GM21390 (cell line): ENCODE results near the gene EFHD1.
"Not testable (repeated sequence)": the region's sequence is repeated elsewhere in the genome, so short reads cannot be mapped to it uniquely, and the experiment has no call there.

Experiments
- ATAC-seq: cut with Tn5 transposase; IDR thresholded peaks from one replicate; pipeline ENCODE4 v1.9.1; 2021; ENCODE audit not compliant: unreplicated experiment

The EFHD1 gene

GRCh38 chr2:232615339-232615738 is 18.1 kb upstream of the EFHD1 start:
- ATAC-seq = no peak

GRCh38 chr2:232621186-232621585 is 12.2 kb upstream of the EFHD1 start:
- ATAC-seq = no peak

- ATAC-seq = no peak
Measured at GRCh38 chr2:232622563-232622962, 10.8 kb upstream of the EFHD1 start.

GRCh38 chr2:232623768-232624765 is 9.3 kb upstream of the EFHD1 start:
- ATAC-seq = no peak

GRCh38 chr2:232626584-232626983 is 6.8 kb upstream of the EFHD1 start:
- ATAC-seq = no peak

- no peak for ATAC-seq
Measured at GRCh38 chr2:232628466-232629128, 4.8 kb upstream of the EFHD1 start.

GRCh38 chr2:232629129-232629475 is 4.3 kb upstream of the EFHD1 start:
- ATAC-seq = no peak

GRCh38 chr2:232632229-232632903 is 1.0 kb upstream of the EFHD1 start:
- no peak for ATAC-seq

- ATAC-seq = no peak
Measured at GRCh38 chr2:232632904-232633412, 446 bp upstream of the EFHD1 start.

- ATAC-seq = no peak
Measured at GRCh38 chr2:232634206-232635150, 1.1 kb downstream of the EFHD1 start.

- not testable (repeated sequence) for ATAC-seq
Measured at GRCh38 chr2:232635376-232635775, 2.0 kb downstream of the EFHD1 start.

- no peak for ATAC-seq
Measured at GRCh38 chr2:232635820-232636219, 2.4 kb downstream of the EFHD1 start.

- no peak for ATAC-seq
Measured at GRCh38 chr2:232636788-232637420, 3.5 kb downstream of the EFHD1 start.

GRCh38 chr2:232637866-232638583 is 4.6 kb downstream of the EFHD1 start:
- ATAC-seq = no peak

- no peak for ATAC-seq
Measured at GRCh38 chr2:232641153-232641848, 7.9 kb downstream of the EFHD1 start.

- no peak for ATAC-seq
Measured at GRCh38 chr2:232643147-232643425, 9.7 kb downstream of the EFHD1 start.

- ATAC-seq = no peak
Measured at GRCh38 chr2:232643813-232644347, 10.5 kb downstream of the EFHD1 start.

GRCh38 chr2:232645061-232645460 is 11.7 kb downstream of the EFHD1 start:
- ATAC-seq = no peak

- ATAC-seq = no peak
Measured at GRCh38 chr2:232646726-232647125, 13.3 kb downstream of the EFHD1 start.
